Naive B cell (primary cell): Measurements from ENCODE around the gene SLC38A6. TPM values are rescaled to one million over a fixed set of nuclear protein-coding genes. Genes with fewer than 3 reads are reported as not detected.
A peak's percentile ranks its signal among the peaks of the same experiment; 100 is the strongest.

Experiments
- ATAC-seq, 2 donors: fragments of 150-1000 bp; cut with Tn5 transposase; 2 replicates each; pipeline ENCODE4 v1.10.0; 2021; ENCODE audit warnings: low read depth in 2 of 2, mild to moderate bottlenecking in 2 of 2, moderate library complexity in 2 of 2
- DNase-seq: peaks from one replicate; pipeline ENCODE4 v3.0.0; 2022
- H3K27ac Mint-ChIP-seq, 6 donors: one replicate each; pipeline ENCODE4 v1.8.0; 2020 to 2022; ENCODE audit warnings: mild to moderate bottlenecking in 6 of 6, mixed read lengths in 6 of 6, moderate library complexity in 5 of 6, inconsistent platforms in 2 of 6
- H3K27me3 Mint-ChIP-seq, 3 donors: one replicate each; pipeline ENCODE4 v1.8.0; 2021 to 2022; ENCODE audit warnings: mixed read lengths in 3 of 3, mild to moderate bottlenecking in 1 of 3
- H3K36me3 Mint-ChIP-seq, 2 donors: one replicate each; pipeline ENCODE4 v1.8.0; 2020 to 2022; ENCODE audit warnings: mixed read lengths in 2 of 2, inconsistent platforms in 1 of 2, mild to moderate bottlenecking in 1 of 2
- H3K4me1 Mint-ChIP-seq, 3 donors: one replicate each; pipeline ENCODE4 v1.8.0; 2020 to 2022; ENCODE audit warnings: mixed read lengths in 3 of 3, inconsistent platforms in 1 of 3, mild to moderate bottlenecking in 1 of 3, moderate library complexity in 1 of 3
- H3K4me3 Mint-ChIP-seq, 8 donors: one replicate each; pipeline ENCODE4 v1.8.0; 2020 to 2022; ENCODE audit warnings: mild to moderate bottlenecking in 8 of 8, mixed read lengths in 8 of 8, moderate library complexity in 8 of 8, inconsistent platforms in 2 of 8
- H3K9me3 Mint-ChIP-seq, 7 donors: one replicate each; pipeline ENCODE4 v1.8.0; 2020 to 2022; ENCODE audit warnings: mixed read lengths in 7 of 7, mild to moderate bottlenecking in 5 of 7, inconsistent platforms in 2 of 7, moderate library complexity in 1 of 7
- polyA plus RNA-seq, 6 donors: library from polyadenylated mRNA; unstranded; fragments of 300-500 nt; fragmentation: Illumina TruSeq; gene quantifications; one replicate each; pipeline ENCODE4 v1.2.3, GENCODE V29; 2021; ENCODE audit warnings: low read depth in 6 of 6

SLC38A6 gene
- polyA plus RNA-seq: 10 to 100 TPM in 2 of 6 donors, 1 to 10 TPM in 4; 3.6 to 10.1 (median 7.0) TPM

GRCh38 chr14:60980811-60981632 lies at the start of gene SLC38A6, which contains the start of gene TRMT5:
Gene SLC38A6, plus strand, starts transcription at chr14:60981245. Its CDS starts 33 bp downstream, at chr14:60981278.
Gene TRMT5, minus strand, starts transcription at chr14:60981079. Its CDS starts 106 bp downstream, at chr14:60980973.
- H3K9me3 Mint-ChIP-seq: no peaks in the 10 kb centered on the region
- no peak within 1 kb of the TSS for H3K27ac Mint-ChIP-seq
- peaks cover 4 to 11% (median 11%) of the 10 kb centered on the region in 3 donors for H3K4me1 Mint-ChIP-seq
- DNase-seq (peak; percentile 91), ATAC-seq (peak; percentile 89 to 90)
- H3K36me3 Mint-ChIP-seq: no peaks in the 10 kb centered on the region
- H3K4me3 Mint-ChIP-seq: no peak within 1 kb of the TSS
- no peaks in the 10 kb centered on the region for H3K27me3 Mint-ChIP-seq

- DNase-seq: no peak
- H3K4me3 Mint-ChIP-seq: no peak overlapping the region
- H3K27me3 Mint-ChIP-seq: no peaks in the 10 kb centered on the region
- peak overlapping the region in 1 of 6 donors; percentile 90 for H3K27ac Mint-ChIP-seq
- peaks cover 0 to 13% (median 6%) of the 10 kb centered on the region in 3 donors for H3K4me1 Mint-ChIP-seq
- ATAC-seq: no peak
- H3K9me3 Mint-ChIP-seq: peaks cover 0 to 4% (median 0%) of the 10 kb centered on the region in 7 donors
- peaks cover 6 to 8% of the 10 kb centered on the region in 2 donors for H3K36me3 Mint-ChIP-seq
These were observed 47.0 kb upstream of the SLC38A6 start for GRCh38 chr14:60933920-60934655.

- Mint-ChIP-seq H3K4me3 (no peak overlapping the region), H3K4me1 (peaks cover 0 to 19% (median 8%) of the 10 kb centered on the region in 3 donors), H3K9me3 (peaks cover 0 to 5% (median 0%) of the 10 kb centered on the region in 7 donors), H3K27ac (no peak overlapping the region), H3K27me3 (no peaks in the 10 kb centered on the region), H3K36me3 (peaks cover 6 to 13% of the 10 kb centered on the region in 2 donors)
- ATAC-seq (no peak), DNase-seq (no peak)
These were observed 45.7 kb upstream of the SLC38A6 start for GRCh38 chr14:60935319-60935718.

GRCh38 chr14:60943637-60944032 lies 37.4 kb upstream of the SLC38A6 start:
- no peaks in the 10 kb centered on the region for H3K27me3 Mint-ChIP-seq
- ATAC-seq: no peak
- no peak overlapping the region for H3K4me3 Mint-ChIP-seq
- DNase-seq: no peak
- H3K36me3 Mint-ChIP-seq: peaks cover 11 to 23% of the 10 kb centered on the region in 2 donors
- peaks cover 0 to 2% (median 0%) of the 10 kb centered on the region in 7 donors for H3K9me3 Mint-ChIP-seq
- H3K27ac Mint-ChIP-seq: no peak overlapping the region
- H3K4me1 Mint-ChIP-seq: peaks cover 0 to 11% (median 4%) of the 10 kb centered on the region in 3 donors

- Mint-ChIP-seq H3K4me3 (no peak overlapping the region), H3K9me3 (peaks cover 0 to under 1% (median 0%) of the 10 kb centered on the region in 7 donors), H3K4me1 (peaks cover 0 to 5% (median 1%) of the 10 kb centered on the region in 3 donors), H3K27me3 (no peaks in the 10 kb centered on the region), H3K36me3 (peaks cover 11 to 17% of the 10 kb centered on the region in 2 donors), H3K27ac (no peak overlapping the region)
- DNase-seq (no peak), ATAC-seq (no peak)
These were observed 36.8 kb upstream of the SLC38A6 start for GRCh38 chr14:60944204-60944603.

GRCh38 chr14:60945984-60946383 lies 35.1 kb upstream of the SLC38A6 start:
- Mint-ChIP-seq H3K27ac (peak overlapping the region in 2 of 6 donors; percentile 3 to 95), H3K36me3 (peaks cover 11 to 14% of the 10 kb centered on the region in 2 donors), H3K4me3 (no peak overlapping the region), H3K9me3 (no peaks in the 10 kb centered on the region), H3K27me3 (no peaks in the 10 kb centered on the region), H3K4me1 (no peaks in the 10 kb centered on the region)
- ATAC-seq (no peak), DNase-seq (no peak)

GRCh38 chr14:60946773-60947172 lies 34.3 kb upstream of the SLC38A6 start:
- Mint-ChIP-seq H3K27me3 (no peaks in the 10 kb centered on the region), H3K4me1 (no peaks in the 10 kb centered on the region), H3K27ac (no peak overlapping the region), H3K4me3 (no peak overlapping the region), H3K36me3 (peaks cover 11 to 14% of the 10 kb centered on the region in 2 donors), H3K9me3 (no peaks in the 10 kb centered on the region)
- DNase-seq (no peak), ATAC-seq (no peak)

GRCh38 chr14:60951776-60952435 lies 29.1 kb upstream of the SLC38A6 start:
- H3K4me3 Mint-ChIP-seq: no peak overlapping the region
- no peak overlapping the region for H3K27ac Mint-ChIP-seq
- no peaks in the 10 kb centered on the region for H3K27me3 Mint-ChIP-seq
- peaks cover 9 to 14% of the 10 kb centered on the region in 2 donors for H3K36me3 Mint-ChIP-seq
- no peaks in the 10 kb centered on the region for H3K4me1 Mint-ChIP-seq
- ATAC-seq: no peak
- H3K9me3 Mint-ChIP-seq: peaks cover 6 to 28% (median 16%) of the 10 kb centered on the region in 7 donors
- no peak for DNase-seq

GRCh38 chr14:60956202-60956601 lies 24.8 kb upstream of the SLC38A6 start:
- peaks cover 31 to 43% of the 10 kb centered on the region in 2 donors for H3K36me3 Mint-ChIP-seq

GRCh38 chr14:60956632-60957031 lies 24.4 kb upstream of the SLC38A6 start:
- H3K4me3 Mint-ChIP-seq: no peak overlapping the region
- H3K9me3 Mint-ChIP-seq: peaks cover 23 to 70% (median 51%) of the 10 kb centered on the region in 7 donors
- ATAC-seq (no peak), DNase-seq (no peak)
- peaks cover 31 to 47% of the 10 kb centered on the region in 2 donors for H3K36me3 Mint-ChIP-seq
- H3K4me1 Mint-ChIP-seq: peaks cover 0 to 4% (median 0%) of the 10 kb centered on the region in 3 donors
- H3K27ac Mint-ChIP-seq: no peak overlapping the region
- H3K27me3 Mint-ChIP-seq: no peaks in the 10 kb centered on the region

More at GRCh38 chr14:60956202-60956601, 24.8 kb upstream of the SLC38A6 start:
- DNase-seq (no peak), ATAC-seq (no peak)
- Mint-ChIP-seq H3K4me3 (no peak overlapping the region), H3K9me3 (peaks cover 20 to 67% (median 51%) of the 10 kb centered on the region in 7 donors), H3K27ac (no peak overlapping the region), H3K4me1 (peaks cover 0 to under 1% (median 0%) of the 10 kb centered on the region in 3 donors), H3K27me3 (no peaks in the 10 kb centered on the region)

- Mint-ChIP-seq H3K36me3 (peaks cover 31 to 48% of the 10 kb centered on the region in 2 donors), H3K27me3 (no peaks in the 10 kb centered on the region), H3K4me1 (peaks cover 0 to 4% (median 0%) of the 10 kb centered on the region in 3 donors), H3K9me3 (peaks cover 23 to 70% (median 51%) of the 10 kb centered on the region in 7 donors), H3K27ac (no peak overlapping the region), H3K4me3 (peak overlapping the region in 1 of 8 donors; percentile 12)
- no peak for DNase-seq
- ATAC-seq: no peak
These were observed 22.9 kb upstream of the SLC38A6 start for GRCh38 chr14:60958146-60958545.

- Mint-ChIP-seq H3K36me3 (peaks cover 7 to 27% of the 10 kb centered on the region in 2 donors), H3K4me1 (peaks cover 0 to 8% (median 0%) of the 10 kb centered on the region in 3 donors), H3K27ac (no peak overlapping the region), H3K27me3 (no peaks in the 10 kb centered on the region), H3K4me3 (no peak overlapping the region), H3K9me3 (peaks cover 6 to 24% (median 15%) of the 10 kb centered on the region in 7 donors)
- no peak for ATAC-seq
- no peak for DNase-seq
These were observed 17.3 kb upstream of the SLC38A6 start for GRCh38 chr14:60963761-60964160.

- Mint-ChIP-seq H3K4me1 (peaks cover 0 to 8% (median 0%) of the 10 kb centered on the region in 3 donors), H3K27ac (no peak overlapping the region), H3K4me3 (no peak overlapping the region), H3K27me3 (no peaks in the 10 kb centered on the region), H3K9me3 (peaks cover 2 to 12% (median 8%) of the 10 kb centered on the region in 7 donors), H3K36me3 (peaks cover 7 to 18% of the 10 kb centered on the region in 2 donors)
- DNase-seq: no peak
- ATAC-seq: no peak
These were observed 16.1 kb upstream of the SLC38A6 start for GRCh38 chr14:60964904-60965303.
